HG02623 (cell line): Measurements from ENCODE around the gene MYBPC2.

ENCODE experiments used
- ATAC-seq: cut with Tn5 transposase; IDR thresholded peaks from one replicate; pipeline ENCODE4 v1.9.1; 2021; ENCODE audit warnings: moderate library complexity; ENCODE audit not compliant: unreplicated experiment

MYBPC2 gene

DNA sequence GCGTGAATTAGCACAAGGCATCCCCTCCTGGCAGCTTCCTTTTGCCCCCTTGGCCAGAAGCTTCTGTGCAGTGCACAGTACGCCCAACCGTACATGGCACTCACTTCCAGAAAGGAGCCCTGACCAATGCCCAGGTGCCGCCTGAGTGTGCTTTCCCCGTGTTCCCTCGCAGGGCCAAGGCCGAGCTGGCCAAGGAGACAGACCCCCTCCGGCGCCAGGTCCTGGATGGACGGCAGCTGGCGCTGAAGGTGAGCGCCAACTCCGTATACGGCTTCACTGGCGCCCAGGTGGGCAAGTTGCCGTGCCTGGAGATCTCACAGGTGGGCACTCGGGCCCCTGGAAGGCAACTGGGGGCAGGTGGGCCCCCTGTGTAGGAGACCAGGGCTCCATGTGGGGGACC lies 23.3 kb upstream of the MYBPC2 start:
- ATAC-seq, result no peak

DNA sequence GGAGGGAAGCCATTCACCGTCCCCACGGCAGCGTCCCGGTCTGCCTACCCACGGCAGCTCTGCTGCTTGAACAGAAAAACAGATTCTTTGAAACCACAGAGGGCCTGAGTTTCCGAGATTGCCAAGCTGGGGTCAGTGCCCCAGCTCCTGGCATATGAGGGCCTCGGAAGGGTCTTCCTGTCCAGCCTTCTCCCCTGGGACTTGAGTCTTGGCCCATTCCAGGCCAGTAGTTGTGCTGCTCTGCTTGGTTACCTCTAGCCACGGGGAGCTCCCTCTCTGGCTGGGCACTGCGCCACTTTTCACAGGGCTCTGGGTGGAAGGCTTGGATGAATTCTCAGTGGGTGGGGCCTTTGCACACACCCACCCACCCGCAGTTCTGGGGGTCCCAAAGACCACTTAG lies 22.6 kb upstream of the MYBPC2 start:
- no peak for ATAC-seq

DNA sequence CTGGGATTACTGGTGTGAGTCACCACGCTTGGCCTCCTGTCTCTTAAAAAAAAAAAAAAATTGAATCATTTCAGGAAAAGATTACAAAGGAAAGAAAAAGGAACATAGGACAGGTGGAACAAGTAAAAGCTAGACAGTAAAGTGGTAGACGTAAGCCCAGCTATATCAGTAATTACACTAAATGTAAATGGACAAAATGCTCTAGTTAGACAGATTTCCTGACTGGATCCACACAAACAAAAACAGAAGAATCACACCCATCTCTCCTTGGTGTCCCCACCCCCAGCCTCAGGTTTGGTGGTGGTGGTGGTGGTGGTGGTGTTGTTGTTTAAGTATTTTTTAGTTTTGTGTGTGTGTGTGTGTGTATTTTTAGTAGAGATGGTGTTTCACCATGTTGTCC lies 20.3 kb upstream of the MYBPC2 start:
- ATAC-seq, result no peak

GRCh38 chr19:50413096-50413495 lies 19.6 kb upstream of the MYBPC2 start:
- no peak for ATAC-seq

DNA sequence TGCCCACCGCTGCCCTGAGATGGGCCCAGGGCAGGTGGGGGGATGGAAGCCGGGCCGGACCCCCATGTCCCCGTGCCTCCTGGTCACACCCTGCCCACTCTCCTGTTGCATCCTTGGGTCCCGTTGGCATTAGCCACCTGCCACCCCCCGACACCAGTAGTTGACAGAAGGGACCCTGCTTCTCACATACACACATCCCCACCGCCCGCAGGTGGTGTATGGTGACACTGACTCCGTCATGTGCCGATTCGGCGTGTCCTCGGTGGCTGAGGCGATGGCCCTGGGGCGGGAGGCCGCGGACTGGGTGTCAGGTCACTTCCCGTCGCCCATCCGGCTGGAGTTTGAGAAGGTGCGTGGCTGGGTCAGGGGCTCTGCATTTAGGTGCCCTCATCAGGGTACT lies 19.2 kb upstream of the MYBPC2 start:
- ATAC-seq, result no peak

- ATAC-seq, result peak; percentile 26
Observed at GRCh38 chr19:50414864-50415660, 17.6 kb upstream of the MYBPC2 start.

DNA sequence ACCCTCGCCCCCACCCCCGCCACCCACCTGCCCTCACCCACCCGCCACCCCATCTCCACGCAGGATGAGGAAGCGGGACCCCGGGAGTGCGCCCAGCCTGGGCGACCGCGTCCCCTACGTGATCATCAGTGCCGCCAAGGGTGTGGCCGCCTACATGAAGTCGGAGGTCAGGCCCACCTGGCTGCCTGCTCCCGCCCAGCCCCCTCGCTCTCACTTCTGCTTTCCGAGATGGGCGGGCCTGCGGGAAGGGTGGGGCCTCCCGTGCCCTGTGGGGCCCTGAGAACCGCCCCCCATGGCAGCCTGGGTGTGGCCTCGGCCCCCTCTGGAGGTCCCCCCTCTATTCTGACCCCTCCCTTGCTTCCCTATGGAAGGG lies 17.0 kb upstream of the MYBPC2 start:
- peak; percentile 34 for ATAC-seq

DNA sequence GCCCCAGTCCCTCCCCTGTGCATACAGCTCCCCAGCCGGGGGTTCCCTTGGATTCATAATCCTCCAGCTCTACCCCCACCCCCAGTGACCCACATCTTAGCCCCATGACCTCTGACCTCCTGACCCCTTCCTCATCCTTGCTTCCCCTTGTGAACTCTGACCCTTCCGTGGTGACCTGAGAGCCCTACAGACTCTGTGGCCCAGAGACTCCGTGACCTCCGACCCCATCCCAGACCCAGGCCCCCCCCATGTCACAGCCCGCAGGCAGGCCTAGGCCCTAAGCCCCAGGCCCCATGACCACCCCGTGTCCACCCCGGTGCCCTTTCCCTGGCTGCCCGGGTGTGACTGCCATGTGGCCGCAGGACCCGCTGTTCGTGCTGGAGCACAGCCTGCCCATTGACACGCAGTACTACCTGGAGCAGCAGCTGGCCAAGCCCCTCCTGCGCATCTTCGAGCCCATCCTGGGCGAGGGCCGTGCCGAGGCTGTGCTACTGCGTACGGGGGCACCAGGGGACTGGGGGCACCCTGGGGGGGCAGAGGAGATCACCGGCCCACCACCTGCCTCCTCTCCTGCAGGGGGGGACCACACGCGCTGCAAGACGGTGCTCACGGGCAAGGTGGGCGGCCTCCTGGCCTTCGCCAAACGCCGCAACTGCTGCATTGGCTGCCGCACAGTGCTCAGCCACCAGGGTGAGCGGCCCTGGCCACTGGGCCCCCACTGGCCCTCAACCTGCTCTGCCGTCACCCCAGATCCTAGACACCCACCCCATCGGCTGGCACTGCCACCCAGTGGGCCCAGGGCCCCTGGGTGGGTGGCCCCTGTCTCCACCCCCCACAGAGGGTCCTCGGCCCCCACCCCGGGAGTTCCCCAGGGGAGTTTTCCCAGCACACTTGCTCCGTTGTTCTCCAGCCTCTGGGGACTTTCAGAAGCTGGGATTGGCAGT lies 16.4 kb upstream of the MYBPC2 start:
- no peak for ATAC-seq

GRCh38 chr19:50417111-50418081 lies 15.3 kb upstream of the MYBPC2 start:
- no peak for ATAC-seq

DNA sequence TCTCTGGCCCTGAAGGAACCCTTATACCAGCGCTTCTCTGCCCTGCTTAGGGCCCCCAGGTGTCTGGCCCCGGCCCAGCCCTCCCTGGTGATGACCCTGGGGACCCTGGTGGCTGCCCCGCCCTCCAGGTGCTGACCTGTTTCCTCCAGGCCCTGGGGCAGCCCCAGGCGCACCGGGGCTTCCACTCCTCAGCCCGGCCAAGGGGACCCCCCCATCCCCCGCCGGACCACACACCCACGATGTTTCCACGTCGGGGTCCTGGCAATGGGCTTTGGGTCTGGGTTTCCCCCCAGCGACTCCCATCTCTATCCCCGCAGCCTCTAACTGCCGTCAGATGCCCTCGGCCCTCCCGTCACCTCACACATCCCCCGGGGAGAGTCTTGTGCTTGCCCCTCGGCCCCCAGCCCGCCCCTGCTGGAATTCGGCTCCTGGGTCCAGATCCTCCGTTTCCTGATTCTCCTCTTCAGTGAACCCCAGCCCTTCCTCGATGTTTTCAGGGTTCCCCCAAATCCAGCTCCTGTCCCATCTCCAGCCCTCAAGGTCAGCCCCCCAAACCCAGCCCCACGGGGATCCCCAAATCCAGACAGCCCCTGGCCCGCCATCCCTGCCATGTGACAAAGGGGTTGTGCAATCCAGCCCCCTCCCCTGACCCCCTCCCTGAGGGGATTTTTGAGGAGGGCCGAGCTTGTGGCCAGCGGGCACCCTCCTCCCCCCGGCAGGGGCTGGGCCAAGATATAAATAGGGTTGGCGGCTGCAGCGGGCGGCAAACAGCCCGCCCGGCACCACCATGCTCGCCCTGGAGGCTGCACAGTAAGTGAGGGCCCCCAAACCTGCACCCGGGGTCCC lies 14.3 kb upstream of the MYBPC2 start, which contains the start of gene SPIB:
TSS of gene SPIB (plus strand) at position 763 of the 846 bp plus-strand sequence. CDS start at position 788, 25 bp downstream.
- no peak for ATAC-seq

- no peak for ATAC-seq
Observed at GRCh38 chr19:50419022-50419579, 13.6 kb upstream of the MYBPC2 start.

- ATAC-seq, result no peak
Observed at GRCh38 chr19:50419580-50420035, 13.1 kb upstream of the MYBPC2 start.

GRCh38 chr19:50420127-50420526 lies 12.6 kb upstream of the MYBPC2 start:
- ATAC-seq, result no peak

DNA sequence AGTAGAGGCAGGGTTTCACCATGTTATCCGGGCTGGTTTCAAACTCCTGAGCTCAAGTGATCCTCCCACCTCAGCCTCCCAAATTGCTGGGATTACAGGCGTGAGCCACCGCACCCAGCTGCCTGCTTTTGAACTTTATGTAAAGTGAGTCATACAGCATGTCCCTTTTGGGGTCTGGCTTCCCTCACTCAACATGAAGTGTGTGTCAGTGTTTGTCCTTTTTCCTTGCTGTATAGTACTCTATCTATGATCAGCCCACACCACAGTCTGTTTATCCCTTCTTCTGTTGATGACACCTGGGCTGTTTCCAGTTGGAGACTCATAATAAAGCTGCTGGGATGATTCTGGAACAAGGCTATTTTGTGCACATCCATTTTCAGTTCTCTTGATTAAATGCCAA lies 11.9 kb upstream of the MYBPC2 start:
- no peak for ATAC-seq

- no peak for ATAC-seq
Observed at GRCh38 chr19:50422397-50423278, 10.1 kb upstream of the MYBPC2 start.

DNA sequence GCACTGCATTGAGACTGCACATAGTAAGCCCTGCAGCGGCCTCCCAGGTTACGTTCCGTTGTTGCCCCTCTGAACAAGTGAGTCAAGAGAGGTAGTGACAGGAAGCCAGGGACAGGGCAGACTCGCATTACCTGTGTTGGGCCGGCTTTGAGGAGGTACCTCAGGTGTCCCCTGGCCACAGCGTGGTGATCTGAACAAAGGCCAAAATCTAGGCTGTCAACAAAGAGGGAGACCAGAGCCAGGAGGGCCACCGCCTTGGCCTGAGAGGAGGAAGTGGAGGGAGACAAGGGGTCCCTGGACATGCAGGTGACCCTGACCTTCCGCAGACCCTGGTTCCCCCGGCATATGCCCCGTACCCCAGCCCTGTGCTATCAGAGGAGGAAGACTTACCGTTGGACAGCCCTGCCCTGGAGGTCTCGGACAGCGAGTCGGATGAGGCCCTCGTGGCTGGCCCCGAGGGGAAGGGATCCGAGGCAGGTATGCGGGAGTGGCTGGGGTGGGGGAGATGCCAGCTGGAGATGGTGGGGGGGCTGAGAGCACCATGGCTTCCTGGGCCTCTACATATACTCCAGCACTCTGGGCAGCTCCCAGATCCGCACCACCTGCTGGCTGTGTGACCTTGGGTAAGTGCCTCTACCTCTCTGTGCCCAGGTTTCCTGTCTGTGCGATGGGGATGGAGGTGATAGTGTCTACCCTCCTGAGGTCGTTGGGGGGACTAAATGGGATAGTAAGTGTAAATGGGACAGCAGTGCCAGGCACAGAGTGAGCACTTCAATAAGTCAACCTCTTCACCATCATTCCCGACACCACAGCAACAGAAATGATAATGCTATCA lies 9.2 kb upstream of the MYBPC2 start:
- ATAC-seq, result no peak

- no peak for ATAC-seq
Observed at GRCh38 chr19:50425581-50425980, 7.1 kb upstream of the MYBPC2 start.
